Esophagus (tissue), 2 donors: ENCODE data around the gene RGL2. TPM values are rescaled to one million over a fixed set of nuclear protein-coding genes. Genes with fewer than 3 reads are reported as not detected.
"Not testable (repeated sequence)": the region's sequence is repeated elsewhere in the genome, so short reads cannot be mapped to it uniquely, and the experiment has no call there.

ENCODE experiments used
- H3K27ac ChIP-seq, 2 donors: one replicate each; pipeline ENCODE4 v1.5.1; 2013; ENCODE audit warnings: low read depth in 2 of 2, mild to moderate bottlenecking in 2 of 2, inconsistent platforms in 1 of 2, low read length in 1 of 2, moderate library complexity in 1 of 2
- H3K27me3 ChIP-seq, 2 donors: one replicate each; pipeline ENCODE4 v1.6.1; 2013; ENCODE audit warnings: low read length in 2 of 2, control low read depth in 1 of 2, mild to moderate bottlenecking in 1 of 2; ENCODE audit not compliant: insufficient read depth in 2 of 2, control insufficient read depth in 1 of 2
- H3K36me3 ChIP-seq, 2 donors: one replicate each; pipeline ENCODE4 v1.6.1; 2013; ENCODE audit warnings: low read length in 1 of 2; ENCODE audit not compliant: control insufficient read depth in 2 of 2, insufficient read depth in 2 of 2
- H3K4me1 ChIP-seq, 2 donors: one replicate each; pipeline ENCODE4 v1.6.1; 2013; ENCODE audit warnings: low read length in 1 of 2; ENCODE audit not compliant: control insufficient read depth in 2 of 2, insufficient read depth in 2 of 2
- H3K4me3 ChIP-seq, 2 donors: one replicate each; pipeline ENCODE4 v1.5.1; 2013; ENCODE audit warnings: low read length in 2 of 2, mild to moderate bottlenecking in 2 of 2, low read depth in 1 of 2, moderate library complexity in 1 of 2
- H3K9me3 ChIP-seq, 2 donors: one replicate each; pipeline ENCODE4 v1.6.1; 2013; ENCODE audit warnings: mild to moderate bottlenecking in 2 of 2, low read depth in 1 of 2, low read length in 1 of 2, moderate library complexity in 1 of 2; ENCODE audit not compliant: control insufficient read depth in 2 of 2, insufficient read depth in 1 of 2
- WGBS, 2 donors: extraction: QIAGEN DNeasy Blood & Tissue Kit; methylation state at CpG; one replicate each; pipeline ENCODE4 v1.1.7; 2013; 5-methylcytosine and 5-hydroxymethylcytosine counted together
- polyA plus RNA-seq, 2 donors: library from polyadenylated mRNA; stranded (reverse); fragments of 200-250 nt; gene quantifications; one replicate each; pipeline ENCODE4 v1.2.3, GENCODE V29; 2013
- donor health status: healthy with polysubstance abuse.
- donor health status: Bipolar disorder and iron deficiency.

The RGL2 gene
- polyA plus RNA-seq, 2 donors, result 58.7 to 134 TPM

DNA sequence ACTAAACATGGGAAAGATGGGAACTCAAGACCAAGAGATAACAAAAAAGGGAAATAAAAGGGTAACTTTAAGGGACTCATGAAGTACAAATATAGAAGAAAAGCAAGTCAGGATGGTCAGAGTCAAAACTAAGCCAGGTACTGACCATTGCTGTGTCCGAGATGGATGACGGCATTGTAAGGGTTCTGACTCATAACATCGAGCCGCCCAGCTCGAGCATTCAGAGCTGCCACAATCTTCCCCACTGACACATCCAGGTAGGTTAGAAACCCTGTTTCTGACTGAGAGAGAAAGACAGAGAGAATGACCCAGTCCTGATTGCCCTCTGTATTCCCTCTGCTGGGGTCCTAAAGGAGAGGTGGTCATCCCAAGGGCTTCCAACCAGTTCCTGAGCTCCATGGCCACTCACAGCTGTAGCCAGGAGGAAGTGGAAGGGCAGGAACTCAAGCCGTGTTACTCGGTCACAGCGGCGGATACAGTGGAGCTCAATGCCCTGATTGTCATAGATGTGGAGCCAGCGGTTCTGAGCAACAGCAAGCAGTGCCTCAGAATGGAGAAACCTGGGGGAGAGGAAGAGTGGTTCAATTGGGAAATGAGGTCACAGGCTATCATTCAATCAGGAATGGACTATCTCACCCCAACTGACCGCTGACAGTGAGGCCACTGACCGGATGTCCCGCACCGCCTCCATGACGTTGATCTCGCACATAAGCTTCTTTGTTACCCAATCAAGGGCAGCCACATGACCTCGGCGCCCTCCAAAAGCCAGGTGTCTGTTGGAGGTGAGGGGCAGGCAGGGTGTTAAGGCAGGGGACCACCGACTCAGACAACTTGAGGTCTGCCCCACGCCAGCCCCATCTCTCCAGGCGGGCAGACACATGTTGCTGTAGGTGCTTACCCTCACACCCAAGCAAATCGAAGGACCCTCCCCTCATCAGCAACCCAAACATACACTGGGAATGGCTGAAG, 11.5 kb downstream of the RGL2 start:
- 92% methylated on average over 22 of the region's 22 CpGs for WGBS, 2 donors
- H3K27me3 ChIP-seq, result no peaks in the 10 kb centered on the region
- H3K36me3 ChIP-seq, result peaks cover 11 to 20% of the 10 kb centered on the region in 2 donors
- no peaks in the 10 kb centered on the region for H3K9me3 ChIP-seq
- H3K4me1 ChIP-seq, result peaks cover 3 to 13% of the 10 kb centered on the region in 2 donors
- no peak overlapping the region for H3K4me3 ChIP-seq
- H3K27ac ChIP-seq, result no peak overlapping the region

DNA sequence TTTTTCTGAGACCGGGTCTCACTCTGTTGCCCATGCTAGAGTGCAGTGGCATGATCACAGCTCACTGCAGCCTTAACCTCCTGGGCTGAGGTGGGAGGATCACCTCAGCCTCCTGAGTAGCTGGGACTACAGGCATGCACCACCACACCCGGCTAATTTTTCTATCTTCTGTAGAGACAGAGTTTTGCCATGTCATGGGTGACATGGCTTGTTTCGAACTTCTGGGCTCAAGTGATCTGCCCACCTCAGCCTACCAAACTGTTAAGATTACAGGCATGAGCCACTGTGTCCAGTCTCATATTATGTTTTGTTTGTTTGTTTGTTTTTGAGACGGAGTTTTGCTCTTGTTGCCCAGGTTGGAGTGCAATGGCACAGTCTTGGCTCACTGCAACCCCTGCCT, 13.5 kb downstream of the RGL2 start:
- Histone ChIP-seq H3K36me3 (peaks cover 9 to 17% of the 10 kb centered on the region in 2 donors), H3K4me1 (peaks cover 3 to 13% of the 10 kb centered on the region in 2 donors)
- H3K4me3 ChIP-seq, H3K9me3 ChIP-seq, H3K27me3 ChIP-seq, H3K27ac ChIP-seq: not testable (repeated sequence)
- WGBS, 2 donors, result 87% methylated on average over 4 of the region's 4 CpGs

GRCh38 chr6:33280539-33280938, 18.2 kb downstream of the RGL2 start:
- Histone ChIP-seq H3K4me1 (peaks cover 4 to 9% of the 10 kb centered on the region in 2 donors), H3K9me3 (no peaks in the 10 kb centered on the region), H3K36me3 (peaks cover 5 to 26% of the 10 kb centered on the region in 2 donors), H3K27me3 (no peaks in the 10 kb centered on the region), H3K27ac (peak overlapping the region in 1 of 2 donors; percentile 98), H3K4me3 (no peak overlapping the region)
- 83 to 93% methylated on average over 6 of the region's 6 CpGs for WGBS, 2 donors

- no peaks in the 10 kb centered on the region for H3K27me3 ChIP-seq
- no peaks in the 10 kb centered on the region for H3K9me3 ChIP-seq
- peaks cover 5 to 26% of the 10 kb centered on the region in 2 donors for H3K36me3 ChIP-seq
- H3K4me3 ChIP-seq, result no peak overlapping the region
- peaks cover 4 to 9% of the 10 kb centered on the region in 2 donors for H3K4me1 ChIP-seq
- H3K27ac ChIP-seq, result peak overlapping the region; percentile 29 to 98
- WGBS, 2 donors, result 59 to 62% methylated on average over 5 of the region's 5 CpGs
These were observed 18.7 kb downstream of the RGL2 start for GRCh38 chr6:33279971-33280511.

DNA sequence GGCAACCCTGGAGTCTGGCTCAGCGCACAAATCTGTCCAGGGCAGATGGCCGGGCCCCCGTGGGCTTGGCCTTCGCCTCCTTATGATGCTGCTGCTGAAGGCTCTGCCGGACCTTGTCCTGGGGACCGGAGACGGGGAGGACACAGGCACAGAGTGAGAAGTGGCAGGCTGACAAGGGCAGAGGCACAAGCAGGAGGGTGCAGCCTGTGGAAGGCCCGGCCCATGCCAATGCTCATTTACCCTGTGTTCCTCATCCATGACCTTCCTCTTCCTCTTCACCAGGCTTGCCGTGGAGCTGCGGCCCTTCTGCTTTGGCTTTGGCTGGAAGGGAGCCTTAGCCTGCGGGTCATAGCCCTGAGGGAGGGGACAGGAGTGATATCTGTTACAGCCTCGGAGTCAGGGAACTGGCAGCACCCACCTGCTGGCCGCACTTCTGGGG, 19.5 kb downstream of the RGL2 start:
- peaks cover 4 to 9% of the 10 kb centered on the region in 2 donors for H3K4me1 ChIP-seq
- H3K9me3 ChIP-seq, result no peaks in the 10 kb centered on the region
- H3K27me3 ChIP-seq, result no peaks in the 10 kb centered on the region
- H3K4me3 ChIP-seq, result peak overlapping the region in 1 of 2 donors; percentile 22
- H3K27ac ChIP-seq, result peak overlapping the region; percentile 29 to 98
- 68 to 70% methylated on average over 13 of the region's 13 CpGs for WGBS, 2 donors
- peaks cover 5 to 23% of the 10 kb centered on the region in 2 donors for H3K36me3 ChIP-seq

DNA sequence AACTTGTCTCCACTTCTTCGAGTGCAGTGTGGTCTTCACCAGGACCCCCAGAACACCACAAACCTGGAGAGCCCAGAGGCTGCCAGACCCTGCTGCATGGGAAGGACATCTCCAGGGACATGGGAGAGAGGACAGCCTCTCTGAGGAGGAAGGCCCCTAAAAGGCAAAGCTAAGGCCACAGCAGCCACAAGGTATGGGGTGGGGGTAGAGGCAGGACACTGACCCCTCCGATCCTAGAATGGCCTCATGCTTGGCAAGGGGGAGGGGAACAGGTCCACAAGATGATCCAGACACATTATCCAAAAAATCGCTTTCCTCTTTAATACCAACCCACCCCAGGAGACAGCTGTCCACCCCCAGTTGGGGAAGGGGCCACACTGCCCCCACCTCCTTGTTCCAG, 19.9 kb downstream of the RGL2 start:
- Histone ChIP-seq H3K9me3 (no peaks in the 10 kb centered on the region), H3K27ac (peak overlapping the region; percentile 29 to 98), H3K27me3 (no peaks in the 10 kb centered on the region), H3K4me1 (peaks cover 4 to 12% of the 10 kb centered on the region in 2 donors), H3K4me3 (peak overlapping the region; percentile 22 to 56), H3K36me3 (peaks cover 5 to 25% of the 10 kb centered on the region in 2 donors)
- WGBS, 2 donors, result 84 to 93% methylated on average over 2 to 3 of the region's 3 CpGs

DNA sequence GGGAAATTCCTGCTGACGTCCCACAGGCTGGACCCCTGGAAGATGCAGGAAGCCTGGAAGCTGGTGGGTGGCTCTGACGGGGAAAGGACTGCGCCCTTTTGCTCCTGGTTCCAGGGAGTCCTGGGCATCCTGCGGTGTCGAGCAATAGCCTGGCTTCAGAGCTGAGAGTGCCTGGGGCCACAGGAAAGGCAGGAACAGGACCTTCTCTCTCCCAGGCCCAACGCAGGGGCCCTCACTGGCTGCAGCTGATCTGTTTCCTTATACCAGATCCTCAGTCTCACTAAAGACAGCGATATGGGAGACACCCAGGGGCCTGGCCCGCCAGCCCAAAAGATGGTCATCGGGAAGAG, 20.4 kb downstream of the RGL2 start:
- H3K27me3 ChIP-seq, result no peaks in the 10 kb centered on the region
- WGBS, 2 donors, result 71 to 77% methylated on average over 9 of the region's 9 CpGs
- no peaks in the 10 kb centered on the region for H3K9me3 ChIP-seq
- H3K4me3 ChIP-seq, result peak overlapping the region; percentile 56 to 62
- peaks cover 5 to 25% of the 10 kb centered on the region in 2 donors for H3K36me3 ChIP-seq
- peaks cover 4 to 12% of the 10 kb centered on the region in 2 donors for H3K4me1 ChIP-seq
- peak overlapping the region; percentile 91 to 98 for H3K27ac ChIP-seq

DNA sequence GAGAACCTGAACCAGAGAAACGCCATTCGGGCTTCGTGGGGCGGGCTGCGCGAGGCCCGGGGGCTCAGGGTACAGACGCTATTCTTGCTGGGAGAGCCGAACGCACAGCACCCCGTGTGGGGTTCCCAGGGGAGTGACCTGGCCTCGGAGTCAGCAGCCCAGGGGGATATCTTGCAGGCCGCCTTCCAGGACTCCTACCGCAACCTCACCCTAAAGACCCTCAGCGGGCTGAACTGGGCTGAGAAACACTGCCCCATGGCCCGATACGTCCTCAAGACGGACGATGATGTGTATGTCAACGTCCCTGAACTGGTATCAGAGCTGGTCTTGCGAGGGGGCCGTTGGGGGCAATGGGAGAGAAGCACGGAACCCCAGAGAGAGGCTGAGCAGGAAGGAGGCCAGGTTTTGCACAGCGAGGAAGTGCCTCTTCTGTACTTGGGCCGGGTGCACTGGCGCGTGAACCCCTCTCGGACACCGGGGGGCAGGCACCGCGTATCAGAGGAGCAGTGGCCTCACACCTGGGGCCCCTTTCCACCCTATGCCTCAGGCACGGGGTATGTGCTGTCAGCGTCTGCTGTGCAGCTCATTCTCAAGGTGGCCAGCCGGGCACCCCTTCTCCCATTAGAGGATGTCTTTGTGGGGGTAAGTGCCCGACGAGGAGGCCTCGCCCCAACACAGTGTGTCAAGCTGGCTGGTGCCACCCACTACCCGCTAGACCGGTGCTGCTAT, 20.9 kb downstream of the RGL2 start:
- Histone ChIP-seq H3K27ac (peak overlapping the region; percentile 91 to 98), H3K4me1 (peaks cover 4 to 12% of the 10 kb centered on the region in 2 donors), H3K27me3 (no peaks in the 10 kb centered on the region), H3K36me3 (peaks cover 5 to 25% of the 10 kb centered on the region in 2 donors), H3K4me3 (peak overlapping the region; percentile 56 to 62), H3K9me3 (no peaks in the 10 kb centered on the region)
- 34 to 38% methylated on average over 39 of the region's 39 CpGs for WGBS, 2 donors

DNA sequence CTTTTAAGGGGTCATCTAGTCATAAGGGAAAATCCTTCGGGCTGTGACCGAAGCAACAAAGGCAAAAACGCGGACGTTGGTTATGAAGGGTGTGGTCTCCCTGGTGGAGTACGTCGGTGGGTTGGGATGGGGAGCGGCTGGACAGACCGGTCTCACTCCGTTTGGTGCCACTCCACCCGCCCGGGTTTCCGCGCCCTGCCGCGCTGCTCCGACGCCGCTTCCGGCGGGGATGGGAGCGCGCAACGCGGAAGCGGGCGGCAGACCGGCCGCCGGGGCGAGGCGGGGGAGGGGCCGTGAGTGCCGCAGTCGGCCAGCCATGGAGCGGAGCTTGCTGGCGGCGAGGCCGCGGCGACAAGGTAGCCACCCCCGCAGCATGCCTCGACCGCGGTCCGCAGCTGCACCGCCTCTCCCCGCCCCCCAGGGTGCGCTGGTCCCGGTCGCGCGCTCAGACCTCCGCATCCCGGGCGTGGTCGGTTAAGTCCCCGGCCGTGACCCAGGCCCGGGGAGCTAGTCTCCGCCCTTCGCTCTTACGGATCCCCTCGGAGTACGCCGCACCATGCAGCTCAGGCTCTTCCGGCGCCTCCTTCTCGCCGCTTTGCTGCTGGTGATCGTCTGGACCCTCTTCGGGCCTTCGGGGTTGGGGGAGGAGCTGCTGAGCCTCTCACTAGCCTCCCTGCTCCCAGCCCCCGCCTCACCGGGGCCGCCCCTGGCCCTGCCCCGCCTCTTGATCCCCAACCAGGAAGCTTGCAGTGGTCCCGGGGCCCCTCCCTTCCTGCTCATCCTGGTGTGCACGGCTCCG, 21.7 kb downstream of the RGL2 start, which contains the start of gene B3GALT4:
B3GALT4 (plus strand) TSS at position 260 of the 799 bp plus-strand sequence; CDS start at position 557, 297 bp downstream.
- Histone ChIP-seq H3K4me1 (peaks cover 4 to 12% of the 10 kb centered on the region in 2 donors), H3K36me3 (peaks cover 5 to 25% of the 10 kb centered on the region in 2 donors), H3K27me3 (no peaks in the 10 kb centered on the region), H3K9me3 (no peaks in the 10 kb centered on the region), H3K27ac (peak within 1 kb of the TSS; percentile 91 to 98), H3K4me3 (peak within 1 kb of the TSS; percentile 56 to 62)
- WGBS, 2 donors, result 0 to 6% methylated on average over 57 to 80 of the region's 80 CpGs
